SK-N-SH treated with all-trans-retinoic acid at 6 μM for 48 hours (cell line): ENCODE results near the gene EEF2.

ENCODE experiments used
- ATAC-seq: fragments of 200-7000 bp; cut with Tn5 transposase; 3 replicates; pipeline ENCODE4 v1.9.1; 2020; ENCODE audit warnings: mild to moderate bottlenecking, moderate library complexity
- ARNTL ChIP-seq: fragments of 450-650 bp; formaldehyde crosslinking; IDR thresholded peaks from 2 replicates; pipeline ENCODE4 v1.5.0; 2020; ENCODE audit warnings: low read depth, mild to moderate bottlenecking, moderate library complexity, borderline replicate concordance
- BACH2 ChIP-seq: fragments of 250-450 bp; sonication (Bioruptor Pico); IDR thresholded peaks from 2 replicates; pipeline ENCODE4 v1.9.0; 2021; ENCODE audit warnings: mild to moderate bottlenecking, borderline replicate concordance
- CSDC2 ChIP-seq: fragments of 250-450 bp; sonication (Bioruptor Pico); IDR thresholded peaks from 2 replicates; pipeline ENCODE4 v1.5.0; 2020; ENCODE audit warnings: mild to moderate bottlenecking, moderate library complexity
- CSRNP3 ChIP-seq: fragments of 250-450 bp; sonication (Bioruptor Pico); IDR thresholded peaks from 2 replicates; pipeline ENCODE4 v1.5.1; 2021; ENCODE audit warnings: mild to moderate bottlenecking, moderate library complexity
- ESRRG ChIP-seq: fragments of 250-450 bp; sonication (Bioruptor Pico); IDR thresholded peaks from 2 replicates; pipeline ENCODE4 v1.6.1; 2021; ENCODE audit warnings: mild to moderate bottlenecking
- GLIS3 ChIP-seq: fragments of 250-450 bp; sonication (Bioruptor Pico); IDR thresholded peaks from 2 replicates; pipeline ENCODE4 v1.5.0; 2020; ENCODE audit warnings: mild to moderate bottlenecking, moderate library complexity
- OSR1 ChIP-seq: fragments of 250-450 bp; sonication (Bioruptor Pico); IDR thresholded peaks from 2 replicates; pipeline ENCODE4 v1.8.0; 2022; ENCODE audit warnings: moderate library complexity, mild to moderate bottlenecking, inconsistent platforms
- PATZ1 ChIP-seq: fragments of 250-450 bp; sonication (Bioruptor Pico); IDR thresholded peaks from 2 replicates; pipeline ENCODE4 v1.8.0; 2020; ENCODE audit warnings: mild to moderate bottlenecking, moderate library complexity, borderline replicate concordance
- POU6F1 ChIP-seq: fragments of 250-450 bp; sonication (Bioruptor Pico); IDR thresholded peaks from 2 replicates; pipeline ENCODE4 v1.8.0; 2021; ENCODE audit warnings: low read depth, mild to moderate bottlenecking, moderate library complexity, borderline replicate concordance
- RARB ChIP-seq: fragments of 250-450 bp; sonication (Bioruptor Pico); IDR thresholded peaks from 2 replicates; pipeline ENCODE4 v1.8.0; 2021; ENCODE audit warnings: mild to moderate bottlenecking, moderate library complexity
- SNAI2 ChIP-seq: fragments of 250-450 bp; sonication (Bioruptor Pico); IDR thresholded peaks from 2 replicates; pipeline ENCODE4 v1.5.0; 2020; ENCODE audit warnings: mild to moderate bottlenecking, moderate library complexity
- TCF4 ChIP-seq: fragments of 250-450 bp; sonication (Bioruptor Pico); IDR thresholded peaks from 2 replicates; pipeline ENCODE4 v1.8.0; 2021; ENCODE audit warnings: mild to moderate bottlenecking, moderate library complexity, borderline replicate concordance
- TOX ChIP-seq: fragments of 250-450 bp; sonication (Bioruptor Pico); IDR thresholded peaks from 2 replicates; pipeline ENCODE4 v1.8.0; 2021; ENCODE audit warnings: mild to moderate bottlenecking, moderate library complexity, borderline replicate concordance
- TSHZ2 ChIP-seq: fragments of 250-450 bp; sonication (Bioruptor Pico); IDR thresholded peaks from 2 replicates; pipeline ENCODE4 v1.5.0; 2020; ENCODE audit warnings: mild to moderate bottlenecking, moderate library complexity
- ZFP3 ChIP-seq: fragments of 250-450 bp; sonication (Bioruptor Pico); IDR thresholded peaks from 2 replicates; pipeline ENCODE4 v1.5.0; 2020; ENCODE audit warnings: mild to moderate bottlenecking, moderate library complexity
- ZFP30 ChIP-seq: fragments of 450-650 bp; formaldehyde crosslinking; IDR thresholded peaks from 2 replicates; pipeline ENCODE4 v1.5.0; 2022; ENCODE audit warnings: mild to moderate bottlenecking, moderate library complexity
- ZNF565 ChIP-seq: fragments of 450-650 bp; formaldehyde crosslinking; conservative IDR thresholded peaks from 2 replicates; pipeline ENCODE4 v1.5.0; 2020; ENCODE audit warnings: low read depth, mild to moderate bottlenecking, moderate library complexity
- ZNF8 ChIP-seq: fragments of 450-650 bp; formaldehyde crosslinking; IDR thresholded peaks from 2 replicates; pipeline ENCODE4 v1.5.0; 2020; ENCODE audit warnings: mild to moderate bottlenecking, moderate library complexity

Gene EEF2

GRCh38 chr19:4028334-4029246 is 43.3 kb upstream of the EEF2 start:
- no peak for ATAC-seq
- TF ChIP-seq ZFP30 (no peak), TOX (CRISPR knock-in tag) (no peak), ARNTL (CRISPR knock-in tag) (no peak), ZNF8 (no peak), TCF4 (CRISPR knock-in tag) (no peak), ZNF565 (CRISPR knock-in tag) (no peak), GLIS3 (CRISPR knock-in tag) (no peak), OSR1 (CRISPR knock-in tag) (no peak), CSRNP3 (CRISPR knock-in tag) (no peak), POU6F1 (no peak), BACH2 (CRISPR knock-in tag) (no peak), ESRRG (CRISPR knock-in tag) (no peak), TSHZ2 (CRISPR knock-in tag) (no peak), ZFP3 (CRISPR knock-in tag) (no peak), CSDC2 (CRISPR knock-in tag) (no peak), PATZ1 (CRISPR knock-in tag) (no peak)

GRCh38 chr19:4027146-4027545 is 41.9 kb upstream of the EEF2 start:
- ATAC-seq, result no peak
- TF ChIP-seq PATZ1 (CRISPR knock-in tag) (no peak), TCF4 (CRISPR knock-in tag) (no peak), TOX (CRISPR knock-in tag) (no peak), ZFP30 (no peak), CSDC2 (CRISPR knock-in tag) (no peak), SNAI2 (no peak), BACH2 (CRISPR knock-in tag) (no peak), TSHZ2 (CRISPR knock-in tag) (no peak), RARB (no peak), CSRNP3 (CRISPR knock-in tag) (no peak), POU6F1 (no peak), ESRRG (CRISPR knock-in tag) (no peak)
